Panc1 (cell line): ENCODE measurements around the gene SPATA18.

ENCODE experiments used
- CTCF ChIP-seq: fragments of 450-650 bp; IDR thresholded peaks from 2 replicates; pipeline ENCODE4 v1.5.1; 2017; ENCODE audit warnings: mild to moderate bottlenecking
- POLR2AphosphoS5 ChIP-seq: IDR thresholded peaks from 2 replicates; pipeline ENCODE4 v1.6.1; 2012; ENCODE audit warnings: mild to moderate bottlenecking, low read depth, low read length, moderate library complexity
- REST ChIP-seq, 2 experiments: IDR thresholded peaks; 2 replicates each; pipeline ENCODE4 v1.6.1; 2011 to 2012; ENCODE audit warnings: low read depth in 2 of 2, control low read depth in 1 of 2, low read length in 1 of 2, mild to moderate bottlenecking in 1 of 2, moderate library complexity in 1 of 2; ENCODE audit not compliant: insufficient read depth in 1 of 2
- SIN3A ChIP-seq: IDR thresholded peaks from 2 replicates; pipeline ENCODE4 v1.6.1; 2012; ENCODE audit warnings: low read depth, mild to moderate bottlenecking, low read length, moderate library complexity, borderline replicate concordance; ENCODE audit not compliant: insufficient read depth

GRCh38 chr4:52081216-52081615 is 30.1 kb downstream of the SPATA18 start:
- TF ChIP-seq CTCF = no peak
- TF ChIP-seq POLR2AphosphoS5 = no peak
- no peak for TF ChIP-seq REST (IDR thresholded peaks at IDR 0.05; ENCODE audit: insufficient read depth in 1 of 2, low read depth in 2 of 2, low read length in 1 of 2)
- TF ChIP-seq SIN3A = no peak
